Skin of body (tissue), 2 donors: ENCODE measurements around the gene C2. TPM values are rescaled to one million over a fixed set of nuclear protein-coding genes. Genes with fewer than 3 reads are reported as not detected.
A peak's percentile ranks its signal among the peaks of the same experiment; 100 is the strongest.

Experiments
- DNase-seq: peaks from one replicate; lab custom pipeline; 2025; lab: John Stamatoyannopoulos, UW
- total RNA-seq: library from RNA; depleted of rRNA; stranded (reverse); fragments of >200 nt; gene quantifications from one replicate; pipeline ENCODE4 v1.2.3, GENCODE V29; 2014

The C2 gene
- total RNA-seq, 1 donor from 2014 or later: 4.9 TPM

GRCh38 chr6:31954511-31954910, 27.0 kb downstream of the C2 start:
- DNase-seq: no peak

- DNase-seq: no peak
Measured at GRCh38 chr6:31956796-31957195, 29.3 kb downstream of the C2 start.

GRCh38 chr6:31958412-31958740, 30.9 kb downstream of the C2 start:
- no peak for DNase-seq

GRCh38 chr6:31958741-31959739, 31.5 kb downstream of the C2 start, which contains the start of the genes NELFE and SKIC2:
TSS of gene NELFE (minus strand) at chr6:31958971. CDS start at chr6:31958446, 525 bp downstream.
TSS of gene SKIC2 (plus strand) at chr6:31959175. CDS start at chr6:31959193, 18 bp downstream.
- peak; percentile 98 for DNase-seq

- no peak for DNase-seq
Measured at GRCh38 chr6:31961616-31962015, 34.1 kb downstream of the C2 start.

- DNase-seq: no peak
Measured at GRCh38 chr6:31963921-31964320, 36.4 kb downstream of the C2 start.

- DNase-seq: no peak
Measured at GRCh38 chr6:31965700-31966099, 38.2 kb downstream of the C2 start.

- no peak for DNase-seq
Measured at GRCh38 chr6:31966506-31966905, 39.0 kb downstream of the C2 start.

GRCh38 chr6:31966997-31967925, 39.7 kb downstream of the C2 start:
- no peak for DNase-seq

- DNase-seq: no peak
Measured at GRCh38 chr6:31967926-31968320, 40.4 kb downstream of the C2 start.

GRCh38 chr6:31968326-31968725, 40.8 kb downstream of the C2 start:
- no peak for DNase-seq

- no peak for DNase-seq
Measured at GRCh38 chr6:31968791-31969711, 41.5 kb downstream of the C2 start.

- DNase-seq: no peak
Measured at GRCh38 chr6:31969712-31970603, 42.4 kb downstream of the C2 start.

- no peak for DNase-seq
Measured at GRCh38 chr6:31970604-31971271, 43.2 kb downstream of the C2 start.

GRCh38 chr6:31971279-31971992, 43.9 kb downstream of the C2 start:
- DNase-seq: no peak

- DNase-seq: peak; percentile 97
Measured at GRCh38 chr6:31971993-31972708, 44.6 kb downstream of the C2 start, which contains the start of gene DXO. TSS of gene DXO (minus strand) at chr6:31972138. CDS start at chr6:31971675, 463 bp downstream.

- DNase-seq: peak; percentile 29
Measured at GRCh38 chr6:31972709-31973350, 45.3 kb downstream of the C2 start.
